ENCODE data around the gene ST6GALNAC3.

The ST6GALNAC3 gene

GRCh38 chr1:76124196-76124595 is 49.6 kb downstream of the ST6GALNAC3 start:
- POLR2A ChIA-PET = no interaction called here
- no peak for TF ChIP-seq ZNF138 (tag by site-specific recombination; IDR thresholded peaks at IDR 0.05; ENCODE audit: borderline replicate concordance)
- no peak for TF ChIP-seq SP2 (tag by site-specific recombination; IDR thresholded peaks at IDR 0.05)
- no peak for TF ChIP-seq ZFHX2 (tag by site-specific recombination; conservative IDR thresholded peaks at IDR 0.05)
- TF ChIP-seq ZNF121 (tag by site-specific recombination; IDR thresholded peaks at IDR 0.05) = no peak
- TF ChIP-seq ZSCAN4 (tag by site-specific recombination; IDR thresholded peaks at IDR 0.05) = no peak
- no peak for TF ChIP-seq ZNF488 (tag by site-specific recombination; IDR thresholded peaks at IDR 0.05)
- TF ChIP-seq ZNF350 (tag by site-specific recombination; IDR thresholded peaks at IDR 0.05) = no peak
- no peak for TF ChIP-seq ZNF394 (tag by site-specific recombination; IDR thresholded peaks at IDR 0.05; ENCODE audit: borderline replicate concordance)
- no peak for TF ChIP-seq GLI4 (tag by site-specific recombination; IDR thresholded peaks at IDR 0.05)
- no peak for TF ChIP-seq FEZF1 (tag by site-specific recombination; IDR thresholded peaks at IDR 0.05)
- no peak for TF ChIP-seq KLF7 (tag by site-specific recombination; IDR thresholded peaks at IDR 0.05; ENCODE audit: borderline replicate concordance)
- TF ChIP-seq ZNF747 (tag by site-specific recombination; IDR thresholded peaks at IDR 0.05) = no peak
- TF ChIP-seq ZNF426 (tag by site-specific recombination; IDR thresholded peaks at IDR 0.05) = no peak
- no peak for TF ChIP-seq ZNF214 (tag by site-specific recombination; IDR thresholded peaks at IDR 0.05; ENCODE audit: borderline replicate concordance)
- no peak for TF ChIP-seq ZNF391 (tag by site-specific recombination; IDR thresholded peaks at IDR 0.05; ENCODE audit: borderline replicate concordance, low read depth)
- TF ChIP-seq ZNF792 (tag by site-specific recombination; IDR thresholded peaks at IDR 0.05) = no peak
- peaks cover 0 to 4% of the 10 kb centered on the region in 2 experiments; a peak in 1 of 3 replicates for H3K36me3 ChIP-seq (ENCODE audit: control insufficient read depth in 2 of 2, insufficient read depth in 1 of 2, low read length in 2 of 2)
- no peak overlapping the region for H3K27ac ChIP-seq (ENCODE audit: extremely low read depth, low read depth, low read length)
- no peaks in the 10 kb centered on the region for H3K4me1 ChIP-seq (ENCODE audit: control insufficient read depth, insufficient read depth, low read length)
- H3K9me3 ChIP-seq (ENCODE audit: control insufficient read depth, insufficient read depth, low read depth, low read length) = no peaks in the 10 kb centered on the region
- CTCF ChIA-PET = interaction anchor here (0.6 to 1.3 kb wide), 4 partner anchors 18 to 132 kb away, joined by 3 read pairs; no protein-coding TSS in a partner anchor
- no peak overlapping the region for H3K4me3 ChIP-seq (ENCODE audit: low read depth, low read length)

- no peaks in the 10 kb centered on the region for H3K9me3 ChIP-seq (ENCODE audit: control insufficient read depth, insufficient read depth, low read depth, low read length)
- H3K27ac ChIP-seq (ENCODE audit: extremely low read depth, low read depth, low read length) = no peak overlapping the region
- ChIA-PET CTCF (interaction anchor here (1.3 kb wide), 1 partner anchor 134 kb away, joined by 3 read pairs; no protein-coding TSS in a partner anchor), POLR2A (no interaction called here)
- H3K36me3 ChIP-seq (ENCODE audit: control insufficient read depth in 2 of 2, insufficient read depth in 1 of 2, low read length in 2 of 2) = peaks cover 0 to 4% of the 10 kb centered on the region in 2 experiments; a peak in 1 of 3 replicates
- H3K4me3 ChIP-seq (ENCODE audit: low read depth, low read length) = no peak overlapping the region
- H3K4me1 ChIP-seq (ENCODE audit: control insufficient read depth, insufficient read depth, low read length) = no peaks in the 10 kb centered on the region
- TF ChIP-seq ZNF354C (tag by site-specific recombination; IDR thresholded peaks at IDR 0.05; ENCODE audit: borderline replicate concordance, low read depth) (no peak), GLIS2 (tag by site-specific recombination; IDR thresholded peaks at IDR 0.05) (no peak), ZNF518A (tag by site-specific recombination; conservative IDR thresholded peaks at IDR 0.05; ENCODE audit: low read depth) (no peak), ZNF138 (tag by site-specific recombination; IDR thresholded peaks at IDR 0.05; ENCODE audit: borderline replicate concordance) (no peak), GLI4 (tag by site-specific recombination; IDR thresholded peaks at IDR 0.05) (no peak), ZNF843 (tag by site-specific recombination; IDR thresholded peaks at IDR 0.05) (no peak), ZNF175 (tag by site-specific recombination; IDR thresholded peaks at IDR 0.05) (no peak), MEIS1 (CRISPR knock-in tag; IDR thresholded peaks at IDR 0.05; ENCODE audit: borderline replicate concordance) (no peak), ZNF791 (tag by site-specific recombination; IDR thresholded peaks at IDR 0.05) (no peak), GLI2 (tag by site-specific recombination; IDR thresholded peaks at IDR 0.05; ENCODE audit: borderline replicate concordance, low read depth) (no peak), BCL11B (tag by site-specific recombination; IDR thresholded peaks at IDR 0.05; ENCODE audit: low read depth) (no peak), HOXD13 (CRISPR knock-in tag; IDR thresholded peaks at IDR 0.05; ENCODE audit: borderline replicate concordance) (no peak), BCL11A (tag by site-specific recombination; IDR thresholded peaks at IDR 0.05; ENCODE audit: low read depth) (no peak)
These were observed 51.1 kb downstream of the ST6GALNAC3 start for GRCh38 chr1:76125473-76126219.

Measured in HEK293 (cell line).